ENCODE measurements around the gene PAMR1.

- TF ChIP-seq CTCF (IDR thresholded peaks at IDR 0.05 in 4 of 5, conservative IDR thresholded peaks at IDR 0.05 in 1 of 5), result no peak
- TF ChIP-seq POLR2A (IDR thresholded peaks at IDR 0.05), result no peak
These were observed 25.1 kb upstream of the PAMR1 start for GRCh38 chr11:35550374-35551036.
